Lung (tissue), 12 donors: ENCODE measurements around the gene ECI2. TPM values are rescaled to one million over a fixed set of nuclear protein-coding genes. Genes with fewer than 3 reads are reported as not detected.

Experiments used
- ATAC-seq: fragments of 200-7000 bp; cut with Tn5 transposase; one replicate; pipeline ENCODE4 v1.9.1; 2020; ENCODE audit warnings: moderate number of reproducible peaks; ENCODE audit not compliant: insufficient read depth, low FRiP score
- DNase-seq, 3 donors: peaks; one replicate each; pipeline ENCODE4 v3.0.0-alpha.2; 2013 to 2017
- H3K27ac ChIP-seq, 2 donors: one replicate each; pipeline ENCODE4 v1.5.1; 2013; ENCODE audit warnings: mild to moderate bottlenecking in 2 of 2, moderate library complexity in 2 of 2, control low read depth in 1 of 2, inconsistent platforms in 1 of 2, low read depth in 1 of 2, low read length in 1 of 2
- H3K27me3 ChIP-seq, 3 donors: one replicate each; pipeline ENCODE4 v1.5.1; 2013; ENCODE audit warnings: low read length in 2 of 3; ENCODE audit not compliant: control insufficient read depth in 3 of 3, insufficient read depth in 3 of 3
- H3K36me3 ChIP-seq, 4 donors: one replicate each; pipeline ENCODE4 v1.5.1; 2013; ENCODE audit warnings: low read length in 4 of 4, mild to moderate bottlenecking in 1 of 4, moderate library complexity in 1 of 4; ENCODE audit not compliant: control insufficient read depth in 4 of 4, insufficient read depth in 4 of 4
- H3K4me1 ChIP-seq, 5 donors: one replicate each; pipeline ENCODE4 v1.5.1; 2013; ENCODE audit warnings: low read length in 5 of 5, mild to moderate bottlenecking in 2 of 5, moderate library complexity in 1 of 5; ENCODE audit not compliant: control insufficient read depth in 5 of 5, insufficient read depth in 5 of 5
- H3K4me3 ChIP-seq: one replicate; pipeline ENCODE4 v1.5.1; 2013; ENCODE audit warnings: mild to moderate bottlenecking, control low read depth, moderate library complexity
- H3K9ac ChIP-seq, 2 donors: one replicate each; pipeline ENCODE4 v1.5.1; 2013; ENCODE audit warnings: low read length in 2 of 2, control low read depth in 1 of 2; ENCODE audit not compliant: insufficient read depth in 1 of 2
- H3K9me3 ChIP-seq, 4 donors: one replicate each; pipeline ENCODE4 v1.5.1; 2013; ENCODE audit warnings: low read length in 3 of 4, mild to moderate bottlenecking in 1 of 4, moderate library complexity in 1 of 4; ENCODE audit not compliant: control insufficient read depth in 4 of 4, insufficient read depth in 3 of 4
- CTCF ChIP-seq: IDR thresholded peaks from 2 replicates; pipeline ENCODE4 v1.5.1; 2012; ENCODE audit warnings: mild to moderate bottlenecking; ENCODE audit errors: control extremely low read depth, extremely low read depth
- WGBS, 2 donors: extraction: QIAGEN DNeasy Blood & Tissue Kit; methylation state at CpG; one replicate each; pipeline ENCODE4 v1.1.7; 2013; 5-methylcytosine and 5-hydroxymethylcytosine counted together
- polyA plus RNA-seq, 2 donors: library from polyadenylated mRNA; stranded (reverse); fragments of 200-250 nt; gene quantifications; one replicate each; pipeline ENCODE4 v1.2.1, GENCODE V29; 2013
- total RNA-seq, 2 donors: library from RNA; depleted of rRNA in 1 of 2; stranded (reverse); fragments of >200 nt in 1 of 2; gene quantifications; one replicate each; pipeline ENCODE4 v1.2.1, GENCODE V29; 2014 to 2021
- donor health status: control.
- donor health status: control.
- donor health status: Bipolar disorder and iron deficiency.
- donor health status: healthy.
- donor health status: DM: yes; HTN: yes; CAD: no.

Gene ECI2
- total and polyA plus RNA-seq, 4 donors = 18.9 to 68.0 (median 35.1) TPM

DNA sequence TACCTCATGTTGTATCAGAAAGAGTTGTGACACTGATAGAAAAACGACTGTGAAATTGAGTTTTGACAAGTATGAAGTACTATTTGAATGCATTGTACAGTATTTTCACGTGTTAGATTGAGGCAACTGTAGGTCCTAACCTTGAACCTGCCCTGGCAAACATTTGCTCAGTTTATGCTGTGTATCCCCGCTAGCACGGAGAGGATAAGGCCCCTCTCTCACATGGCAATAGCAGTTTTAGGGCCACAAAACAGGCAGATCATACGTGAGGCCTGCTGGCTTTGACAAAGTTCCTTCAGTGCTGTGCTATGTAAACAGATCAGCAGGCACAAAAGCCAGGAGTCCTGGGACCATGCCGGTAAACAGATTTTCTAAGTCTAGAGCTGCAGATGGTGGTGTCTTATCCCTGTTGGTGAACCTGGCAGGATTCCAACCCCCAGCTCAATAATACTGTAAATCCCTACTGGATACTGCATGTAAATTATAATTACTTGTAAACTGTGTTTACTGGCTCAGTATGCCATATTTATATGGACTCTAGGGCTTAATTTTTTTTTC is 32.6 kb downstream of the ECI2 start:
- Histone ChIP-seq H3K36me3 (no peaks in the 10 kb centered on the region), H3K4me1 (no peaks in the 10 kb centered on the region), H3K9me3 (no peaks in the 10 kb centered on the region), H3K27ac (no peak overlapping the region), H3K9ac (no peak overlapping the region), H3K27me3 (peaks cover 0 to 2% (median 0%) of the 10 kb centered on the region in 3 donors), H3K4me3 (no peak overlapping the region)
- DNase-seq (peak in 2 of 3 donors; percentile 19 to 27), ATAC-seq (no peak)
- 75 to 86% methylated on average over 6 of the region's 6 CpGs for WGBS, 2 donors
- no peak for TF ChIP-seq CTCF

DNA sequence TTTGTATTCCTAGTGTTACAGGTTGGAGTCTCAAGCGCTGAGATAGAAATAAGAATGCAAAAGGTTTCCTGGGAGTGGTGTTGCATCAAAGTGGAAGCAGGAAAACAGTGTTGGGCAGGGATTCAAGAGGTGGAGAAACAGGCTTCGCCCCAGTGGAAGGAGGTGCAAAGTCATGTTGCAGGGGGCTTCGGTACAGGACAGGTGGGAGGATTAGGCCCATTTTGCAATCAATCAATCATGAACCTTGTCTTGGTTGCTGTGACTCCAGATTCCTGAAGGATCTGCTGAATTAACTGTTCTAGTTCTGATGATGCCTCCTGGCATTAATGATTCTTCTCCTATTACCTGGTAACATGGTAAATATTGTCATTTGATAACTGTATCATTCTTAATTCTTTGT is 34.1 kb downstream of the ECI2 start:
- 71 to 90% methylated on average over 3 of the region's 3 CpGs for WGBS, 2 donors
- no peak overlapping the region for H3K4me3 ChIP-seq
- TF ChIP-seq CTCF = no peak

GRCh38 chr6:4100655-4101054 is 34.7 kb downstream of the ECI2 start:
- H3K27ac ChIP-seq = no peak overlapping the region
- WGBS, 2 donors = 57 to 60% methylated on average over 5 of the region's 5 CpGs
- H3K4me1 ChIP-seq = no peaks in the 10 kb centered on the region
- no peak for TF ChIP-seq CTCF
- H3K36me3 ChIP-seq = no peaks in the 10 kb centered on the region
- ATAC-seq (no peak), DNase-seq (no peak)
- H3K27me3 ChIP-seq = no peaks in the 10 kb centered on the region
- no peak overlapping the region for H3K4me3 ChIP-seq
- no peak overlapping the region for H3K9ac ChIP-seq
- H3K9me3 ChIP-seq = no peaks in the 10 kb centered on the region

More for the DNA sequence above, 34.1 kb downstream of the ECI2 start:
- Histone ChIP-seq H3K27me3 (no peaks in the 10 kb centered on the region), H3K36me3 (no peaks in the 10 kb centered on the region), H3K9me3 (no peaks in the 10 kb centered on the region), H3K9ac (no peak overlapping the region), H3K27ac (no peak overlapping the region), H3K4me1 (no peaks in the 10 kb centered on the region)
- DNase-seq (no peak), ATAC-seq (no peak)

GRCh38 chr6:4093288-4093687 is 42.1 kb downstream of the ECI2 start:
- TF ChIP-seq CTCF = no peak

More at GRCh38 chr6:4093288-4093687, 42.1 kb downstream of the ECI2 start:
- Histone ChIP-seq H3K4me3 (no peak overlapping the region), H3K9ac (no peak overlapping the region), H3K4me1 (no peaks in the 10 kb centered on the region), H3K9me3 (no peaks in the 10 kb centered on the region), H3K36me3 (no peaks in the 10 kb centered on the region), H3K27ac (no peak overlapping the region), H3K27me3 (no peaks in the 10 kb centered on the region)
- DNase-seq (no peak), ATAC-seq (no peak)
- WGBS, 2 donors = 63 to 64% methylated on average over 1 of the region's 1 CpG
